Caco-2 (cell line): ENCODE measurements around the gene STRN3. TPM values are rescaled to one million over a fixed set of nuclear protein-coding genes. Genes with fewer than 3 reads are reported as not detected.

Source experiments
- BruUV-seq: library from RNA; stranded (reverse); fragments of 400-500 nt; replicated peaks from 2 replicates; lab custom pipeline; 2021; lab: Mats Ljungman, UMichigan
- CTCF ChIA-PET: fragments of 300-600 bp; sonication (Branson Sonifier 250); formaldehyde crosslinking; loops from one replicate; lab custom pipeline; 2022; ENCODE audit warnings: antibody characterized with exemption; lab: Charles Lee
- POLR2A ChIA-PET: fragments of 300-600 bp; sonication (Branson Sonifier 250); formaldehyde crosslinking; loops from one replicate; lab custom pipeline; 2022; ENCODE audit warnings: antibody characterized with exemption; lab: Charles Lee
- DNase-seq, 2 experiments: peaks; one replicate each; pipeline versions ENCODE4 v3.0.0 to v3.0.0-alpha.2; 2020 to 2022
- H3K27me3 ChIP-seq: replicated peaks from 2 replicates; pipeline ENCODE4 v1.6.0; 2011; ENCODE audit warnings: low read length; ENCODE audit not compliant: control insufficient read depth, insufficient read depth
- H3K36me3 ChIP-seq: 2 replicates; pipeline ENCODE4 v1.5.1; 2011; ENCODE audit warnings: low read length; ENCODE audit not compliant: control insufficient read depth, insufficient read depth
- H3K4me1 ChIP-seq: fragments of 250-450 bp; sonication (Bioruptor Pico); 2 replicates; pipeline ENCODE4 v1.5.1; 2020; ENCODE audit warnings: mild to moderate bottlenecking
- H3K4me3 ChIP-seq: 2 replicates; pipeline ENCODE4 v1.5.1; 2011; ENCODE audit warnings: low read depth, mild to moderate bottlenecking, control low read depth, low read length
- H3K9me3 ChIP-seq: fragments of 250-450 bp; sonication (Bioruptor Pico); 2 replicates; pipeline ENCODE4 v1.5.1; 2020; ENCODE audit warnings: mild to moderate bottlenecking, moderate library complexity
- H3K27ac Mint-ChIP-seq: one replicate; pipeline ENCODE4 v1.8.0; 2022; ENCODE audit warnings: mixed read lengths; ENCODE audit not compliant: unreplicated experiment
- H3K27me3 Mint-ChIP-seq: one replicate; pipeline ENCODE4 v1.8.0; 2022; ENCODE audit warnings: mixed read lengths; ENCODE audit not compliant: insufficient read depth, unreplicated experiment
- H3K36me3 Mint-ChIP-seq: one replicate; pipeline ENCODE4 v1.8.0; 2022; ENCODE audit warnings: mild to moderate bottlenecking, mixed read lengths; ENCODE audit not compliant: insufficient read depth, unreplicated experiment
- H3K4me1 Mint-ChIP-seq: one replicate; pipeline ENCODE4 v1.8.0; 2022; ENCODE audit warnings: low read depth, mixed read lengths; ENCODE audit not compliant: unreplicated experiment
- H3K4me3 Mint-ChIP-seq: one replicate; pipeline ENCODE4 v1.8.0; 2022; ENCODE audit warnings: mild to moderate bottlenecking, moderate library complexity, mixed read lengths; ENCODE audit not compliant: unreplicated experiment
- H3K9me3 Mint-ChIP-seq: one replicate; pipeline ENCODE4 v1.8.0; 2022; ENCODE audit warnings: mixed read lengths; ENCODE audit not compliant: unreplicated experiment
- intact Hi-C: fragments of 100-400 bp; cut with micrococcal nuclease; formaldehyde crosslinking; loops from one replicate; pipeline ENCODE4 v1.10.0; 2022; ENCODE audit not compliant: unreplicated experiment
- total RNA-seq: library from RNA; stranded (reverse); gene quantifications from 2 replicates; pipeline ENCODE4 v1.2.3, GENCODE V29; 2022
- TF ChIP-seq, protein P1 (sequence below), 2 experiments: fragments of 200-600 bp in 1 of 2; IDR thresholded peaks; 1 replicate in 1 of 2; 2 replicates in 1 of 2; pipeline versions ENCODE4 v1.5.1 to v1.8.0; 2011 to 2022; ENCODE audit warnings: antibody characterized with exemption in 1 of 2, control low read depth in 1 of 2, inconsistent platforms in 1 of 2, low read depth in 1 of 2, low read length in 1 of 2, mild to moderate bottlenecking in 1 of 2, moderate library complexity in 1 of 2; ENCODE audit not compliant: insufficient read depth in 1 of 2, severe bottlenecking in 1 of 2, unreplicated experiment in 1 of 2

STRN3 gene
- total RNA-seq, 1 experiment from 2014 or later = 38.0 TPM

- Histone ChIP-seq H3K4me3 (no peak overlapping the region), H3K27me3 (no peaks in the 10 kb centered on the region), H3K4me1 (no peaks in the 10 kb centered on the region), H3K9me3 (no peaks in the 10 kb centered on the region), H3K36me3 (no peaks in the 10 kb centered on the region; the same call in 1 of the 2 replicates)
- TF ChIP-seq, protein P1, sequence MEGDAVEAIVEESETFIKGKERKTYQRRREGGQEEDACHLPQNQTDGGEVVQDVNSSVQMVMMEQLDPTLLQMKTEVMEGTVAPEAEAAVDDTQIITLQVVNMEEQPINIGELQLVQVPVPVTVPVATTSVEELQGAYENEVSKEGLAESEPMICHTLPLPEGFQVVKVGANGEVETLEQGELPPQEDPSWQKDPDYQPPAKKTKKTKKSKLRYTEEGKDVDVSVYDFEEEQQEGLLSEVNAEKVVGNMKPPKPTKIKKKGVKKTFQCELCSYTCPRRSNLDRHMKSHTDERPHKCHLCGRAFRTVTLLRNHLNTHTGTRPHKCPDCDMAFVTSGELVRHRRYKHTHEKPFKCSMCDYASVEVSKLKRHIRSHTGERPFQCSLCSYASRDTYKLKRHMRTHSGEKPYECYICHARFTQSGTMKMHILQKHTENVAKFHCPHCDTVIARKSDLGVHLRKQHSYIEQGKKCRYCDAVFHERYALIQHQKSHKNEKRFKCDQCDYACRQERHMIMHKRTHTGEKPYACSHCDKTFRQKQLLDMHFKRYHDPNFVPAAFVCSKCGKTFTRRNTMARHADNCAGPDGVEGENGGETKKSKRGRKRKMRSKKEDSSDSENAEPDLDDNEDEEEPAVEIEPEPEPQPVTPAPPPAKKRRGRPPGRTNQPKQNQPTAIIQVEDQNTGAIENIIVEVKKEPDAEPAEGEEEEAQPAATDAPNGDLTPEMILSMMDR (IDR thresholded peaks at IDR 0.05; ENCODE audit: insufficient read depth in 1 of 2, low read depth in 1 of 2, low read length in 1 of 2, severe bottlenecking in 1 of 2, unreplicated experiment in 1 of 2) = no peak
- POLR2A ChIA-PET = interaction anchor here (0.7 kb wide), 1 partner anchor 10 kb away, joined by 3 read pairs; no protein-coding TSS in a partner anchor
- Mint-ChIP-seq H3K27ac (no peak overlapping the region), H3K4me3 (no peak overlapping the region), H3K27me3 (no peaks in the 10 kb centered on the region), H3K36me3 (peaks cover 57% of the 10 kb centered on the region), H3K9me3 (peaks cover 10% of the 10 kb centered on the region), H3K4me1 (no peaks in the 10 kb centered on the region)
- no peak for DNase-seq
- BruUV-seq = no TSS peak
- CTCF ChIA-PET = interaction anchor here (0.7 kb wide), 1 partner anchor 13 kb away, joined by 4 read pairs; no protein-coding TSS in a partner anchor
- intact Hi-C loops = no loop called here
These were observed 22.9 kb downstream of the STRN3 start for GRCh38 chr14:31003284-31003683.

- ChIA-PET CTCF (no interaction called here), POLR2A (no interaction called here)
- H3K9me3 ChIP-seq = no peaks in the 10 kb centered on the region
- H3K36me3 ChIP-seq = peaks cover 2% of the 10 kb centered on the region
- Mint-ChIP-seq H3K27me3 (no peaks in the 10 kb centered on the region), H3K27ac (no peak overlapping the region), H3K9me3 (peaks cover 10% of the 10 kb centered on the region), H3K36me3 (peaks cover 48% of the 10 kb centered on the region), H3K4me3 (no peak overlapping the region), H3K4me1 (no peaks in the 10 kb centered on the region)
- intact Hi-C loops = no loop called here
- H3K4me3 ChIP-seq = no peak overlapping the region
- TF ChIP-seq, protein P1 (IDR thresholded peaks at IDR 0.05; ENCODE audit: insufficient read depth in 1 of 2, low read depth in 1 of 2, low read length in 1 of 2, severe bottlenecking in 1 of 2, unreplicated experiment in 1 of 2) = no peak
- no peaks in the 10 kb centered on the region for H3K27me3 ChIP-seq
- no peak for DNase-seq
- no TSS peak for BruUV-seq
- no peaks in the 10 kb centered on the region for H3K4me1 ChIP-seq
These were observed 24.9 kb downstream of the STRN3 start for GRCh38 chr14:31001339-31001658.

- Histone ChIP-seq H3K4me1 (no peaks in the 10 kb centered on the region), H3K9me3 (no peaks in the 10 kb centered on the region), H3K27me3 (no peaks in the 10 kb centered on the region), H3K4me3 (no peak overlapping the region), H3K36me3 (peaks cover 2% of the 10 kb centered on the region)
- ChIA-PET CTCF (no interaction called here), POLR2A (no interaction called here)
- Mint-ChIP-seq H3K27ac (no peak overlapping the region), H3K4me1 (no peaks in the 10 kb centered on the region), H3K4me3 (no peak overlapping the region), H3K27me3 (no peaks in the 10 kb centered on the region), H3K36me3 (peaks cover 43% of the 10 kb centered on the region), H3K9me3 (peaks cover 10% of the 10 kb centered on the region)
- TF ChIP-seq, protein P1 (IDR thresholded peaks at IDR 0.05; ENCODE audit: insufficient read depth in 1 of 2, low read depth in 1 of 2, low read length in 1 of 2, severe bottlenecking in 1 of 2, unreplicated experiment in 1 of 2) = no peak
- DNase-seq = no peak
- BruUV-seq = no TSS peak
- intact Hi-C loops = no loop called here
These were observed 25.4 kb downstream of the STRN3 start for GRCh38 chr14:31000629-31001338.
